ENCODE measurements around the gene OPTC. TPM values are rescaled to one million over a fixed set of nuclear protein-coding genes. Genes with fewer than 3 reads are reported as not detected.

OPTC gene
- total and polyA plus RNA-seq, 2 of the 8 experiments (the other 6 are each of a cell fraction or from before 2014, with no cell fraction given): 1.1 to 4.0 TPM

DNA sequence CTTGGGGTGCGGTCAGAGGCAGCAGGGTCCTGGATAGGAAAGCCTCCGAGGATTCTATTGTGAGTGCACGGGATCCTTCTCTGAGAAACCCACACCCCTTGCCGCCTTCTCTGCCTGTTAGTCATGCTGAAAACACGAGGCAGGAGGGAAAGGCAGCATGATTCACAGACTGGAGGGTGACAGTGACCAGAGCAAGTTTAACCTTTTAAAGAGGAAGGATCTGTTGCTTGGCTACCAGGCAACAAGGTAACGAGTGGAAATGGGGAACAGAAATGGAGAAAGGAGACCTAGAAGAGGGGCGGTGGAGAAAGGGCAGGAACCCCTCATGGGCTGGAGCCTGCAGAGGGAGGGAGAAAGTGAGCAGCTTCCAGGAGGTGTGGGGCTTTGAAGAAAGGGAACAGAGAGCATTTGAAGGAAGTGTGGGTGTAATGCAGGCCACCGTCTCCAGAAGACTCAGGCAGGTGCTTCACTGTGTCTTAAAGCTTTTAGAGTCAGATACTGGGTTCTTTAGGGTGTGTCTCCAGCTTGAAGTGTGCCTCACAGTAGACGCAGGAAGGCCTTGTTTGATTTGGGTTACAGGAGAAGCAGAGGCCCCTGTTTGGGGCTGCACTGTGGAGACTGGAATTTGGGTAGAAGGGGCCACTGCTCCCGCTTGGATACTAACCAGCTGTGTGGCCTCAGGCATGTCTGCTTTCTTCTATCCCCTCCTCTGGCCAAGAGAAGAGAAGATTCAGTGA, 19.1 kb downstream of the OPTC start (continued):
- TF ChIP-seq HDAC2 (IDR thresholded peaks at IDR 0.05; ENCODE audit: borderline replicate concordance in 1 of 2, low read depth in 2 of 2, low read length in 2 of 2) (no peak), SIRT6 (IDR thresholded peaks at IDR 0.05; ENCODE audit: low read length) (no peak), SIX5 (IDR thresholded peaks at IDR 0.05; ENCODE audit: low read depth, low read length) (no peak)
